GM12878 (cell line): Measurements from ENCODE around the gene SMARCA4. TPM values are rescaled to one million over a fixed set of nuclear protein-coding genes. Genes with fewer than 3 reads are reported as not detected.

Experiments
- ATAC-seq: fragments of 200-7000 bp; cut with Tn5 transposase; 3 replicates; pipeline ENCODE4 v1.9.1; 2020; ENCODE audit warnings: mild to moderate bottlenecking, moderate library complexity
- BruUV-seq: library from RNA; stranded (reverse); fragments of 400-500 nt; replicated peaks from 2 replicates; lab custom pipeline; 2021; lab: Mats Ljungman, UMichigan
- CTCF ChIA-PET: fragments of 300-600 bp; sonication (Branson Sonifier 250); formaldehyde crosslinking; extraction: SDS; loops from one replicate; lab custom pipeline; 2021; ENCODE audit warnings: inconsistent platforms; lab: Yijun Ruan, JAX
- POLR2A ChIA-PET: fragments of 350-600 bp; formaldehyde crosslinking; extraction: SDS; loops from one replicate; lab custom pipeline; 2021; ENCODE audit warnings: inconsistent platforms; lab: Charles Lee
- RAD21 ChIA-PET: fragments of 300-600 bp; sonication (Branson Sonifier 250); formaldehyde crosslinking; loops from one replicate; lab custom pipeline; 2023; ENCODE audit warnings: antibody characterized with exemption; ENCODE audit not compliant: unreplicated experiment; lab: Charles Lee
- SMC1A ChIA-PET: fragments of 300-600 bp; sonication (Branson Sonifier 250); formaldehyde crosslinking; loops from one replicate; lab custom pipeline; 2023; ENCODE audit not compliant: unreplicated experiment, uncharacterized antibody; lab: Charles Lee
- DNase-seq: peaks from one replicate; pipeline ENCODE4 v3.0.0-alpha.2; 2011; ENCODE audit warnings: low read depth, low spot score
- FAIRE-seq: peaks from 3 replicates; lab custom pipeline; 2011; peaks lifted over from hg19 to GRCh38; lab: Jason Lieb, UNC
- H2AFZ ChIP-seq: 2 replicates; pipeline ENCODE4 v1.6.0; 2011; ENCODE audit warnings: low read depth, low read length, control low read depth; ENCODE audit not compliant: control insufficient read depth
- H3K27ac ChIP-seq: 2 replicates; pipeline ENCODE4 v1.5.1; 2011; ENCODE audit warnings: control low read depth; ENCODE audit not compliant: control insufficient read depth, insufficient read depth
- H3K27me3 ChIP-seq, 2 experiments: replicated peaks in 1 of 2; 2 replicates each; pipeline versions ENCODE4 v1.6.0 to v1.6.1; 2011; ENCODE audit warnings: low read length in 1 of 2; ENCODE audit not compliant: control insufficient read depth in 2 of 2, insufficient read depth in 2 of 2
- H3K36me3 ChIP-seq, 2 experiments: 2 replicates each; pipeline ENCODE4 v1.5.1; 2011; ENCODE audit warnings: low read length in 1 of 2; ENCODE audit not compliant: control insufficient read depth in 2 of 2, insufficient read depth in 2 of 2
- H3K4me1 ChIP-seq: 2 replicates; pipeline ENCODE4 v1.6.1; 2011; ENCODE audit warnings: mild to moderate bottlenecking, low read length, moderate library complexity, mixed read lengths; ENCODE audit not compliant: control insufficient read depth, insufficient read depth
- H3K4me2 ChIP-seq: 2 replicates; pipeline ENCODE4 v1.6.0; 2011; ENCODE audit warnings: control low read depth; ENCODE audit not compliant: control insufficient read depth, insufficient read depth
- H3K4me3 ChIP-seq: fragments of 200-600 bp; sonication (generic); 2 replicates; pipeline ENCODE4 v1.5.1; 2016
- H3K79me2 ChIP-seq: 2 replicates; pipeline ENCODE4 v1.6.0; 2011; ENCODE audit warnings: low read length; ENCODE audit not compliant: control insufficient read depth, insufficient read depth
- H3K9ac ChIP-seq: 2 replicates; pipeline ENCODE4 v1.8.0; 2011; ENCODE audit warnings: low read length, control low read depth, mixed read lengths; ENCODE audit not compliant: control insufficient read depth, insufficient read depth
- H3K9me3 ChIP-seq: replicated peaks from 3 replicates; pipeline ENCODE4 v1.5.1; 2011; ENCODE audit warnings: mild to moderate bottlenecking, low read length; ENCODE audit not compliant: control insufficient read depth, insufficient read depth
- H4K20me1 ChIP-seq: 2 replicates; pipeline ENCODE4 v1.6.0; 2011; ENCODE audit not compliant: control insufficient read depth, insufficient read depth
- ATF7 ChIP-seq: fragments of 450-650 bp; IDR thresholded peaks from 2 replicates; pipeline ENCODE4 v1.6.1; 2016; ENCODE audit warnings: low read depth, mild to moderate bottlenecking
- CBFB ChIP-seq: IDR thresholded peaks from 2 replicates; pipeline ENCODE4 v1.6.1; 2016; ENCODE audit warnings: antibody characterized with exemption, low read depth
- DPF2 ChIP-seq: fragments of 450-650 bp; IDR thresholded peaks from 2 replicates; pipeline ENCODE4 v1.6.1; 2017; ENCODE audit warnings: mild to moderate bottlenecking
- RAD21 ChIP-seq: IDR thresholded peaks from 2 replicates; pipeline ENCODE4 v1.6.1; 2011; ENCODE audit warnings: mild to moderate bottlenecking, low read depth, low read length, moderate library complexity; ENCODE audit not compliant: insufficient read depth
- SMAD5 ChIP-seq: IDR thresholded peaks from 2 replicates; pipeline ENCODE4 v1.6.1; 2016; ENCODE audit warnings: antibody characterized with exemption, low read depth
- STAT3 ChIP-seq: IDR thresholded peaks from 2 replicates; pipeline ENCODE4 v1.6.1; 2011; ENCODE audit warnings: low read depth, low read length, improper control_type of control experiment
- WGBS: methylation state at CpG from one replicate; pipeline ENCODE4 v1.1.6; 2016; ENCODE audit warnings: low lambda C conversion rate; ENCODE audit not compliant: insufficient replicate concordance, insufficient coverage; ENCODE audit errors: missing lambda C conversion rate; 5-methylcytosine and 5-hydroxymethylcytosine counted together
- in situ Hi-C: fragments of 300-500 bp; cut with MboI; formaldehyde crosslinking; loops from 9 replicates; pipeline ENCODE4 v1.14.3; 2018; ENCODE audit warnings: mixed read lengths
- intact Hi-C: fragments of 100-400 bp; cut with micrococcal nuclease; formaldehyde crosslinking; loops from one replicate; pipeline ENCODE4 v1.14.2; 2022; ENCODE audit not compliant: unreplicated experiment
- polyA plus RNA-seq, 11 experiments: library from polyadenylated mRNA; depleted of rRNA in 4 of 11; unstranded in 6 of 11; stranded (reverse) in 5 of 11; fragments of >200 nt; fragmentation: Nextera tagmentation in 4 of 11; fragmentation: Illumina TruSeq in 1 of 11; extraction: Ambion mirVana in 4 of 11; extraction: Trizol in 1 of 11; gene quantifications; 1 replicate in 1 of 11; 2 replicates in 10 of 11; pipeline versions ENCODE4 v1.2.1 to v1.2.3, GENCODE V29; 2011 to 2016; ENCODE audit warnings: inconsistent platforms in 2 of 11, missing spikeins in 2 of 11, low read depth in 1 of 11
- total RNA-seq, 4 experiments: library from RNA; depleted of rRNA in 3 of 4; stranded (reverse); fragments of >200 nt in 3 of 4; fragmentation: Illumina TruSeq in 1 of 4; extraction: Trizol in 1 of 4; gene quantifications; 2 replicates each; pipeline versions ENCODE4 v1.2.1 to v1.2.3, GENCODE V29; 2013 to 2021

The SMARCA4 gene
- total and polyA plus RNA-seq, 10 of the 15 experiments (the other 5 are each of a cell fraction or from before 2014, with no cell fraction given) = 22.4 to 175 (median 57.4) TPM

GRCh38 chr19:10962863-10963262 is 2.0 kb downstream of the SMARCA4 start:
- Histone ChIP-seq H3K36me3 (no peaks in the 10 kb centered on the region), H3K4me1 (peaks cover 26% of the 10 kb centered on the region; the same call in 1 of the 2 replicates), H4K20me1 (peaks cover 4% of the 10 kb centered on the region; the same call in 1 of the 2 replicates), H3K4me2 (peak overlapping the region; percentile 85), H3K9me3 (no peaks in the 10 kb centered on the region), H2AFZ (no peak overlapping the region), H3K79me2 (peaks cover 74% of the 10 kb centered on the region), H3K27ac (peak overlapping the region; percentile 67), H3K27me3 (no peaks in the 10 kb centered on the region), H3K9ac (peak overlapping the region; percentile 22; the same call in 1 of the 2 replicates), H3K4me3 (peak overlapping the region; percentile 85)
- ChIA-PET SMC1A (interaction anchor here (0.8 to 4.8 kb wide), 7 partner anchors 9 to 132 kb away, joined by 3 to 18 read pairs (median 4); partner anchors contain the start of gene LDLR), CTCF (interaction anchor here (0.5 to 1.9 kb wide), 8 partner anchors 13 to 1759 kb away, joined by 3 to 16 read pairs (median 3); no protein-coding TSS in a partner anchor), RAD21 (interaction anchor here (0.6 to 1.9 kb wide), 12 partner anchors 9 to 485 kb away, joined by 3 to 11 read pairs (median 4); partner anchors contain the start of gene LDLR), POLR2A (interaction anchor here (0.6 to 1.5 kb wide), 7 partner anchors 9 to 512 kb away, joined by 3 to 11 read pairs (median 5); partner anchors contain the start of gene LDLR)
- 60% methylated on average over 10 of the region's 10 CpGs for WGBS
- intact Hi-C loops = loop anchor here (5.0 kb wide), 1 partner anchor 246 kb away; the partner anchor contains the start of gene DNM2
- DNase-seq (no peak), ATAC-seq (peak; percentile 42), FAIRE-seq (no peak)
- in situ Hi-C loops = no loop called here
- TF ChIP-seq CBFB (no peak), SMAD5 (0 out of 2 replicates have a peak, but pooled peaks have one; percentile 15), DPF2 (peak; percentile 94)
- BruUV-seq = no TSS peak

- Histone ChIP-seq H3K79me2 (peaks cover 84% of the 10 kb centered on the region), H3K36me3 (no peaks in the 10 kb centered on the region), H3K9me3 (no peaks in the 10 kb centered on the region), H3K4me2 (peak overlapping the region; percentile 85), H3K27ac (peak overlapping the region; percentile 22), H3K4me3 (peak overlapping the region; percentile 85), H3K9ac (no peak overlapping the region), H3K4me1 (peaks cover 33% of the 10 kb centered on the region), H3K27me3 (no peaks in the 10 kb centered on the region), H4K20me1 (peaks cover 4% of the 10 kb centered on the region; the same call in 1 of the 2 replicates), H2AFZ (no peak overlapping the region)
- ATAC-seq (no peak), DNase-seq (no peak), FAIRE-seq (no peak)
- 38% methylated on average over 4 of the region's 4 CpGs for WGBS
- no TSS peak for BruUV-seq
- RAD21 ChIA-PET = interaction anchor here (0.8 to 1.9 kb wide), 10 partner anchors 10 to 125 kb away, joined by 3 to 11 read pairs (median 6); partner anchors contain the start of gene LDLR
- TF ChIP-seq ATF7 = peak; percentile 70; the same call in 1 of the 2 replicates
- TF ChIP-seq STAT3 = no peak
- no peak for TF ChIP-seq RAD21
- CTCF ChIA-PET = interaction anchor here (1.0 to 1.9 kb wide), 4 partner anchors 17 to 76 kb away, joined by 3 to 16 read pairs (median 4); no protein-coding TSS in a partner anchor
- SMC1A ChIA-PET = interaction anchor here (0.8 to 4.8 kb wide), 6 partner anchors 10 to 131 kb away, joined by 3 to 18 read pairs (median 4); partner anchors contain the start of gene LDLR
- intact Hi-C loops = loop anchor here (5.0 kb wide), 1 partner anchor 247 kb away; the partner anchor contains the start of gene DNM2
- in situ Hi-C loops = no loop called here
- POLR2A ChIA-PET = interaction anchor here (0.6 to 1.5 kb wide), 11 partner anchors 10 to 591 kb away, joined by 3 to 11 read pairs (median 4); partner anchors contain the start of gene LDLR
These were observed 3.0 kb downstream of the SMARCA4 start for GRCh38 chr19:10963865-10964264.
